ENCODE results near the gene SAMD9L. TPM values are rescaled to one million over a fixed set of nuclear protein-coding genes. Genes with fewer than 3 reads are reported as not detected.

Gene SAMD9L
- total and polyA plus RNA-seq, 2 of the 4 experiments (the other 2 are of a cell fraction): 1.9 to 4.1 TPM

DNA sequence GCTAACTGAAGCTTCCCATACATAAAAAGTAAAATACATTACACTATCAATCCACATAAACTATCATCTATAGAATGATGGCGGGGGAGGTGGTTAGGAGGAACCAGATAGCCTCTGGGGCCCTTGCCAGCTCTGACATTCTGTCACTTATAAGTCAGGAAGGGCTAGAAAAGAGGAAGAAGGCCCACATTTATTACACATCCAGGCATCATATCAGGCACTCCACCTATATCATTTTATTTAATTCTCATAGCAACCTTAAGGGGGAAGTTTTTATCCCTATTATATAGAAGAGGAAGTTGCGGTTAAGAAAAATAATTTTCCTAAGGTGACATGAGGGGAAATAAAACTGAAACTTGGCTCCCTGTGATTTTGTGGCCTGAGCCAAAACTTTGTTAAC is 48.2 kb upstream of the SAMD9L start:
- POLR2A ChIA-PET (ENCODE audit: unreplicated experiment): no interaction called here
- no peaks in the 10 kb centered on the region for H3K36me3 ChIP-seq (ENCODE audit: control insufficient read depth, insufficient read depth, low read length)
- H2AK9ac ChIP-seq (replicated peaks; ENCODE audit: low read depth, low read length, poor library complexity): no peak overlapping the region
- no peak overlapping the region for H2AK5ac ChIP-seq (ENCODE audit: low read depth, low read length)
- H3K4me1 ChIP-seq (ENCODE audit: control insufficient read depth, insufficient read depth, low read length): no peaks in the 10 kb centered on the region
- no TSS peak for BruUV-seq (replicated peaks)
- H3K27me3 ChIP-seq (ENCODE audit: control insufficient read depth, insufficient read depth, low read length): peaks cover 5% of the 10 kb centered on the region
- no peak overlapping the region for H3K56ac ChIP-seq (ENCODE audit: extremely low read depth, insufficient read depth, low read length)
- H3K9me3 ChIP-seq (ENCODE audit: control insufficient read depth, insufficient read depth, low read length): no peaks in the 10 kb centered on the region
- H3K4me3 ChIP-seq (ENCODE audit: insufficient read depth, low read depth, low read length): no peak overlapping the region
- H2BK120ac ChIP-seq (ENCODE audit: low read depth, low read length): no peak overlapping the region
- no peak overlapping the region for H3K4me2 ChIP-seq (ENCODE audit: low read depth, low read length)
- no peak overlapping the region for H3K23ac ChIP-seq (ENCODE audit: low read depth, low read length)
- H3K14ac ChIP-seq (replicated peaks; ENCODE audit: low read depth, low read length): no peak overlapping the region
- WGBS, 2 experiments (ENCODE audit: extremely low coverage in 2 of 2, insufficient read length in 1 of 2): no CpG with 5 or more reads among the region's 2 CpGs
- TF ChIP-seq MXI1 (IDR thresholded peaks at IDR 0.05; ENCODE audit: borderline replicate concordance, low read depth, low read length) (no peak), MAZ (IDR thresholded peaks at IDR 0.05; ENCODE audit: borderline replicate concordance, low read depth, low read length) (no peak), CEBPB (IDR thresholded peaks at IDR 0.05; ENCODE audit: low read depth, low read length) (no peak), RCOR1 (IDR thresholded peaks at IDR 0.05; ENCODE audit: insufficient replicate concordance, low read length) (no peak), POLR2A (IDR thresholded peaks at IDR 0.05; ENCODE audit: low read depth, low read length) (no peak), SMC3 (IDR thresholded peaks at IDR 0.05; ENCODE audit: low read depth, low read length) (no peak), CHD1 (IDR thresholded peaks at IDR 0.05; ENCODE audit: low read depth, low read length) (no peak), BHLHE40 (IDR thresholded peaks at IDR 0.05; ENCODE audit: low read depth, low read length) (no peak), RFX5 (IDR thresholded peaks at IDR 0.05; ENCODE audit: low read depth, low read length) (no peak), NFE2L2 (IDR thresholded peaks at IDR 0.05; ENCODE audit: low read depth, low read length) (no peak)
- TF ChIP-seq, protein P1, sequence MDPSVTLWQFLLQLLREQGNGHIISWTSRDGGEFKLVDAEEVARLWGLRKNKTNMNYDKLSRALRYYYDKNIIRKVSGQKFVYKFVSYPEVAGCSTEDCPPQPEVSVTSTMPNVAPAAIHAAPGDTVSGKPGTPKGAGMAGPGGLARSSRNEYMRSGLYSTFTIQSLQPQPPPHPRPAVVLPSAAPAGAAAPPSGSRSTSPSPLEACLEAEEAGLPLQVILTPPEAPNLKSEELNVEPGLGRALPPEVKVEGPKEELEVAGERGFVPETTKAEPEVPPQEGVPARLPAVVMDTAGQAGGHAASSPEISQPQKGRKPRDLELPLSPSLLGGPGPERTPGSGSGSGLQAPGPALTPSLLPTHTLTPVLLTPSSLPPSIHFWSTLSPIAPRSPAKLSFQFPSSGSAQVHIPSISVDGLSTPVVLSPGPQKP (IDR thresholded peaks at IDR 0.05; ENCODE audit: borderline replicate concordance, low read depth, low read length): no peak
- TF ChIP-seq, protein P2, sequence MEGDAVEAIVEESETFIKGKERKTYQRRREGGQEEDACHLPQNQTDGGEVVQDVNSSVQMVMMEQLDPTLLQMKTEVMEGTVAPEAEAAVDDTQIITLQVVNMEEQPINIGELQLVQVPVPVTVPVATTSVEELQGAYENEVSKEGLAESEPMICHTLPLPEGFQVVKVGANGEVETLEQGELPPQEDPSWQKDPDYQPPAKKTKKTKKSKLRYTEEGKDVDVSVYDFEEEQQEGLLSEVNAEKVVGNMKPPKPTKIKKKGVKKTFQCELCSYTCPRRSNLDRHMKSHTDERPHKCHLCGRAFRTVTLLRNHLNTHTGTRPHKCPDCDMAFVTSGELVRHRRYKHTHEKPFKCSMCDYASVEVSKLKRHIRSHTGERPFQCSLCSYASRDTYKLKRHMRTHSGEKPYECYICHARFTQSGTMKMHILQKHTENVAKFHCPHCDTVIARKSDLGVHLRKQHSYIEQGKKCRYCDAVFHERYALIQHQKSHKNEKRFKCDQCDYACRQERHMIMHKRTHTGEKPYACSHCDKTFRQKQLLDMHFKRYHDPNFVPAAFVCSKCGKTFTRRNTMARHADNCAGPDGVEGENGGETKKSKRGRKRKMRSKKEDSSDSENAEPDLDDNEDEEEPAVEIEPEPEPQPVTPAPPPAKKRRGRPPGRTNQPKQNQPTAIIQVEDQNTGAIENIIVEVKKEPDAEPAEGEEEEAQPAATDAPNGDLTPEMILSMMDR (conservative IDR thresholded peaks at IDR 0.05; ENCODE audit: low read depth, low read length): no peak
- intact Hi-C loops (cut with micrococcal nuclease): no loop called here
- DNase-seq: no peak
- no peak overlapping the region for H3K18ac ChIP-seq (ENCODE audit: low read depth, low read length)
- no peak overlapping the region for H4K5ac ChIP-seq (ENCODE audit: low read depth, low read length)
- H4K20me1 ChIP-seq (ENCODE audit: insufficient read depth, low read length): no peaks in the 10 kb centered on the region
- H2BK5ac ChIP-seq (ENCODE audit: low read depth, low read length, poor library complexity, severe bottlenecking): no peak overlapping the region
- H3K9ac ChIP-seq (ENCODE audit: low read depth, low read length): no peak overlapping the region
- no peak overlapping the region for H2AFZ ChIP-seq (replicated peaks; ENCODE audit: low read length, poor library complexity)
- CTCF ChIA-PET: no interaction called here
- ATAC-seq (ENCODE audit: low read depth): no peak
- H3K27ac ChIP-seq (ENCODE audit: insufficient read depth, low read length): no peak overlapping the region
- no peak overlapping the region for H3K4ac ChIP-seq (ENCODE audit: low read depth, low read length)
- dilution Hi-C loops (cut with HindIII; ENCODE audit: low sequenced_read_pairs, unreplicated experiment): no loop called here
- H2BK15ac ChIP-seq (ENCODE audit: low read depth, low read length): no peak overlapping the region
- in situ Hi-C loops (cut with MboI; ENCODE audit: low sequenced_read_pairs): no loop called here
- H4K8ac ChIP-seq (ENCODE audit: low read depth in 2 of 2, low read length in 2 of 2): no peak overlapping the region
- H4K91ac ChIP-seq (ENCODE audit: insufficient read depth, low read depth, low read length): no peak overlapping the region
- no peaks in the 10 kb centered on the region for H3K79me1 ChIP-seq (ENCODE audit: low read depth in 1 of 2, low read length in 2 of 2)
- no peaks in the 10 kb centered on the region for H3K9me1 ChIP-seq (ENCODE audit: insufficient read depth, low read length)
- no peak overlapping the region for H2BK20ac ChIP-seq (ENCODE audit: low read depth, low read length)

Measured in IMR-90 (cell line).